Large intestine (tissue), 3 donors: ENCODE data around the gene ANKS1B. TPM values are rescaled to one million over a fixed set of nuclear protein-coding genes. Genes with fewer than 3 reads are reported as not detected.
A peak's percentile ranks its signal among the peaks of the same experiment; 100 is the strongest.

Experiments
- DNase-seq, 2 donors: peaks; one replicate each; pipeline versions ENCODE4 v3.0.0 to v3.0.0-alpha.2; 2013
- H3K27ac ChIP-seq: one replicate; pipeline ENCODE4 v1.5.1; 2013; ENCODE audit warnings: low read length
- H3K27me3 ChIP-seq: 2 replicates; pipeline ENCODE4 v1.6.1; 2013; ENCODE audit warnings: low read length; ENCODE audit not compliant: control insufficient read depth, insufficient read depth
- H3K36me3 ChIP-seq: 2 replicates; pipeline ENCODE4 v1.6.1; 2013; ENCODE audit warnings: low read length; ENCODE audit not compliant: control insufficient read depth, insufficient read depth
- H3K4me1 ChIP-seq: one replicate; pipeline ENCODE4 v1.6.1; 2013; ENCODE audit warnings: low read length; ENCODE audit not compliant: control insufficient read depth, insufficient read depth
- H3K4me3 ChIP-seq: one replicate; pipeline ENCODE4 v1.5.1; 2013; ENCODE audit warnings: low read length
- H3K9me3 ChIP-seq: one replicate; pipeline ENCODE4 v1.6.1; 2013; ENCODE audit warnings: mild to moderate bottlenecking, low read depth, low read length, moderate library complexity; ENCODE audit not compliant: control insufficient read depth
- WGBS: methylation state at CpG from one replicate; pipeline ENCODE4 v1.1.5; 2013; ENCODE audit warnings: low lambda C conversion rate; ENCODE audit not compliant: insufficient coverage; 5-methylcytosine and 5-hydroxymethylcytosine counted together
- polyA plus RNA-seq: library from polyadenylated mRNA; unstranded; fragments of 120-200 nt; gene quantifications from one replicate; pipeline ENCODE4 v1.2.1, GENCODE V29; 2013

The ANKS1B gene
- polyA plus RNA-seq, 1 donor, result 2.4 TPM

DNA sequence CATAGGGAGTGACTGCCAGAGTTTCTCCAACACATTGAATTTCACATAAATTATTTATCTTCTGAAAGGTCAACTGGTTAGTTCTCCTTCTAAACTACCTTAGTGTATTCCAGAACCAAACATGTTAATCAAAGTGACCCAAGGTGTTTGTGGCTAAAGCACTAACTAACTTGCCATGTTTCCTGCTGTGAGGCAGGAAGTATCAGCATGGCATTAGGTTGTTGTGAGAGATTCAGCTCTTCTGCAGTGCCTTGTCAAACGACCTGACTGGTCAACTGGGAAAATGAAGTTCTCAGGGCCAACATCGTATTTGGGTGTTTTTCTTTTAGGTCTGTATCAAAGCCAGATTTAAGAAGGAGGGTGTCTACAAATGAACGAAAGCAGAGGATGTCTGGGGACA lies 891.6 kb downstream of the ANKS1B start:
- Histone ChIP-seq H3K36me3 (no peaks in the 10 kb centered on the region), H3K27ac (no peak overlapping the region), H3K9me3 (no peaks in the 10 kb centered on the region), H3K4me1 (no peaks in the 10 kb centered on the region), H3K27me3 (no peaks in the 10 kb centered on the region), H3K4me3 (no peak overlapping the region)
- WGBS, result 0% methylated on average over 1 of the region's 3 CpGs
- DNase-seq, result no peak

DNA sequence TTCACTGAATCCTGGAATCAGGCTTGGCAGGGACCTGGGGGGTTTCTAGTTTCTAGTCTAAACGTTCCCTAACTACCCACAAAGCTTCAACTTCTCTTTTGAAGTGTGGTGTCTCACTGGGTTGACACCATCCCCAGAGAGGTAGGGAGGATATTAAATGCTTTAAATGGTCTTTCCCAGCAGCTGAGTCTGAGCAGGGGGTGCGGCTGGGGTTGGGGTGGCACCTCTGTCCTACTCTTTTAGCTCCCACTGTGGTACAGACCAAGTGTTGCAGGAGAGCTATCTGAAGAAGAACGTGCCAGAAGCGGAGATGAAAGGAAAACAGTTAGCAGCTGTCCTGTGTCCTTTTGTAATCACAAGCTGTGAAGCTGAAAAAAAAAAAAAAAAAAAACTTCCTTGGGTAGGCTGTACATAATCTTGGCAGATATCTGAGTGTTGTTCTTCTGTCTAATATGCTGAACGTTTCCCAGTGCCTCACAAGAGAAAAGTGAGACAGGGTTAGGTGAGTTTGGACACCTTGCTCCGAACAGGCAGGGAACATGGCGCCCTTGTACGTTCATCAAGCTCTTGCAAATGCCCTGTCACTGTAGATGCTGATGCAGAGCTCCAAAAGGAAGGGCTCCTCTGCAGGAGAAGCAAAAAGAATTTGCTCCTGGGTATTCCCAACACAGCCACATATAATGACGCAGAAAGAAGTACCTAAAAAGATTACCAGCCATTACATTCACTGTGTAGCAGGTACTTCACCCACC lies 892.5 kb downstream of the ANKS1B start:
- Histone ChIP-seq H3K4me3 (no peak overlapping the region), H3K4me1 (no peaks in the 10 kb centered on the region), H3K36me3 (no peaks in the 10 kb centered on the region), H3K27ac (no peak overlapping the region), H3K9me3 (no peaks in the 10 kb centered on the region), H3K27me3 (no peaks in the 10 kb centered on the region)
- WGBS, result 100% methylated on average over 1 of the region's 9 CpGs
- no peak for DNase-seq

DNA sequence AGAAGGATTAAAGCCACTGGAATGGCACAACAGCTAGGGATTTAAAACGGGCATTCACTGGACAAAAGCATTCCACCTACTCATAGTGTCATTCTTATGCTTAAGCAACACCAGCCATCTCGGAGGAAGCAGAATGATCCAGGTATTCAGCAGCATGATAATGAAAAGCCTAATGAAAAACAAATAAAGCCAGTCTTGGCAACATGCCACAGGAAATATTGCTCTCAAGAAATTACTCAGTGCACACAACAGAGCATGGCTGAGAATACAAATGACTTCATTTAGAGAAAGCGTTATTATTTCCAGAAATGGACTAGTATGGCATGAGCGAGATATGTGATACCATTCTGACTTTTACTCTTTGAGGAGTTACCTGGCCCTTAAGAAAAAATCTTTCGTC lies 897.5 kb downstream of the ANKS1B start:
- no CpG with 5 or more reads among the region's 5 CpGs for WGBS
- Histone ChIP-seq H3K27ac (no peak overlapping the region), H3K36me3 (no peaks in the 10 kb centered on the region), H3K9me3 (no peaks in the 10 kb centered on the region), H3K4me3 (no peak overlapping the region), H3K4me1 (no peaks in the 10 kb centered on the region), H3K27me3 (no peaks in the 10 kb centered on the region)
- DNase-seq, result no peak

- H3K9me3 ChIP-seq, result no peaks in the 10 kb centered on the region
- H3K4me3 ChIP-seq, result no peak overlapping the region
- no peaks in the 10 kb centered on the region for H3K36me3 ChIP-seq
- no CpG with 5 or more reads among the region's 15 CpGs for WGBS
- H3K4me1 ChIP-seq, result no peaks in the 10 kb centered on the region
- H3K27me3 ChIP-seq, result no peaks in the 10 kb centered on the region
- no peak overlapping the region for H3K27ac ChIP-seq
- no peak for DNase-seq
These were observed 904.9 kb downstream of the ANKS1B start for GRCh38 chr12:99079811-99080210.

DNA sequence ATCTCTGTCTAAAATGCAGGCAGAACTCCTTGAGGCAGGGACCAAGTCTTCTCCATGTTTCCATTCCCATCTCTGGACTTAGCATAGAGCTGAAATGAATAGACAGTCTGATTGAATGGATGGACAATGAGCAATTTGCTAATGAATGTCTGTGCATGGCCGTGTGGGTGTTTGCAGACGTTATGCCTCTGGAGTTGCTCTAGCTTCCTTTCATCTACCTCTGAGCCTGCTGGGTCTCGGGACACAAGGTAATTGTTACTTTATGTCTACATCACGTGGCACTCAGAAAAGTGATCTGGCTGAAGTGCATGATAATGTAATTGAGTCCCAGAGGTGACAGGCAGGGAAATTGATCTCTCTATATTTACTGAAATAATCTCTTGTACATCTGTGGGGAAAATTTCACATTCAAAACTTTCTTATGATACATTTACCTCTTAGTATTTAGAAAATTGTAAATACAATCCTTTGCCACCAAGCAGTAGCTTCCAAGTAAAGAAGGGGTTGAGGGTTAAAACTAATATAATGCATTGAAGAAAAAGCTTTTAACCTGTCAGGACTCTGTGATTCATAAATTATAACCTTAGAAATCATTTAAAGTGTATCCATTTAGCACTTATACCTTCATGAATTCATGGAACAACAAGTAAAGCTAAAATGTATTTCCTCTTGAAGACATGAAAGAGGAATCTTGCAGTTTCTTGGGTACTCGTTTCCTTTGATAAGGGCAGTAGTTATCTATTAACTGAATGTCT lies 915.6 kb downstream of the ANKS1B start:
- DNase-seq, result no peak
- WGBS, result no CpG with 5 or more reads among the region's 5 CpGs
- no peak overlapping the region for H3K27ac ChIP-seq

DNA sequence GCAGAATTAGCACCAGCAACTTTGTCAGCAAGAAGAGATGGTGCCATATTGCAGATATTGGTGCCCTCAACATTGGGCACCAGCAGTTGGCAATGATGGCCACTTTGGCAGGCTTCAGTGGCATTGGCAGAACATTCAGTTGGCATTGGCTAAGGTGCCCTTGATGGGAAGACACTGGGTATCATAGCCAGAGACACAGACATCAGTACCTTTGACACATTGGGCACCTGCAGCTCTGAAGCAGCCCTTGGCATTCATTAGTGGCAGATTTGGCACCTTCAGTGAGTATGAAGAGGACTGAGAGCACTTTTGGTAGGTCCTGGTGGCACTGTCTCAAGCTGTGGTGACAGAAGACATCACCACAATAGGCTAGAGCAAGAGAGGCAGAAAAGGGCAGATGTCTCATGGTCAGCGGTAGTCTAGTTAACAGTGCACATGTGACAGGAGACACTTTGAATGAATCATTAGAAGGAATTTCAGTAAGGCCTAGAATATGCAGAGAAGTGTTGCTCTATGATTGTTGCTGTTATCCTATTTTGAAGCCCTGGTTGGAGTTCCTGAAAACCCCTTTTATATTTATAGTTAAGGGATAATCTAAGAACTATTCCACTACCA lies 917.5 kb downstream of the ANKS1B start:
- H3K4me3 ChIP-seq, result no peak overlapping the region
- H3K27ac ChIP-seq, result no peak overlapping the region
- no peaks in the 10 kb centered on the region for H3K4me1 ChIP-seq
- no peaks in the 10 kb centered on the region for H3K9me3 ChIP-seq
- WGBS, result no CpG with 5 or more reads among the region's 1 CpG
- H3K36me3 ChIP-seq, result no peaks in the 10 kb centered on the region
- no peaks in the 10 kb centered on the region for H3K27me3 ChIP-seq
- no peak for DNase-seq

More for the DNA sequence above, 915.6 kb downstream of the ANKS1B start:
- Histone ChIP-seq H3K4me3 (no peak overlapping the region), H3K9me3 (no peaks in the 10 kb centered on the region), H3K36me3 (no peaks in the 10 kb centered on the region), H3K27me3 (no peaks in the 10 kb centered on the region), H3K4me1 (no peaks in the 10 kb centered on the region)

- Histone ChIP-seq H3K4me3 (no peak overlapping the region), H3K27me3 (no peaks in the 10 kb centered on the region), H3K27ac (no peak overlapping the region), H3K9me3 (no peaks in the 10 kb centered on the region), H3K36me3 (no peaks in the 10 kb centered on the region), H3K4me1 (no peaks in the 10 kb centered on the region)
- no peak for DNase-seq
- 100% methylated on average over 1 of the region's 3 CpGs for WGBS
These were observed 918.0 kb downstream of the ANKS1B start for GRCh38 chr12:99066726-99067125.

DNA sequence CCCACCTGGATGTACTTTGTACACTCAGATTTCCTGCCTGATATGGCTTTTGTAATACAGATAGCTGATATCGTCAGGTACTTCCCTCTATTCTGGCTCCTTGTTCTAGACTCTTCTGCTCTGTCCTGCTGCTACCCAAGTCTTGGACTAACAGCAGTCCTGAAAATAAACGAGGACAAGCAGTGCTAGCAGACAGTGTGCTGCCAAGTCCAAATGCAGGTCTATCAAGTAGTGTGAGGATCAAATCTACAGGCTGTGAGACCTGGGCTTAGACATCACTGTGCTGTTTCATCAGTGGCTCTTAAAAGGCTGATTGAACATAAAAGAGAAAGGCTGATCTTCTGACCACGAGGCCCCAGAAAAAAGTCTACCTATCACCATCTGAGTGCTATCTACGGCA lies 921.6 kb downstream of the ANKS1B start:
- Histone ChIP-seq H3K4me3 (no peak overlapping the region), H3K9me3 (no peaks in the 10 kb centered on the region), H3K27ac (no peak overlapping the region), H3K27me3 (no peaks in the 10 kb centered on the region), H3K4me1 (no peaks in the 10 kb centered on the region), H3K36me3 (no peaks in the 10 kb centered on the region)
- DNase-seq, result no peak
- WGBS, result no CpG with 5 or more reads among the region's 4 CpGs

DNA sequence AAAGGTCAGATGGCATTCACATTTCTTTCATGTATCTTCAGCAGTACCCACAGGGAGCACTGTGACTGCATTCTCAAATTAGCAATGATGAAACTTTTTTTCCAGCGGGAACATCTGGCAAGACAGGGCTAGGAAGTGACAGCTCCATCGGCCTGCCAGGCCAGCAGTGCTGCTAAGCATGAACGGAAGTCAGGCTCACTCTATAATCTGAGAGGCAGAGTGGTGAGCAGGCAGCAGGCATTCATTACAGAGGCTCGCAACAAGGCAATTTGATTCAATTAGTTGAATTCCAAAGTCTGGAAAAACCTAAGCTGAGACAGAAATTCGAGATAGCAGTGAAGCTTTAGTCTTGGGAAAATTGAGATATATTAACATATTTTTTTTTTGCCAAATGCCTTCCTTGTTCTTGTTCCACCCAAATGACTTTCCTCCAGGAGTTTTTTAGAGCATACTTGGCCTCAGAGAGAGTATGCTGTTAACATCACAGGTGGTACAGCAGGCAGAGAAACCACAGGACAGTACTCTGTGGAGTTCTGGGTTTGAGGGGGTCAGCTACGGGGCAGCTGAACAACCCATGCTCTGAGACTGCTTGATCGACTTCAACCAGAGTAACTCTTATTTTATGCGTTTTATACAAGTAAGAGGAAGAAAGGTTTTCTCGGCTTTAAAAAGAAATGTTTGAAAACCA lies 924.8 kb downstream of the ANKS1B start:
- no peak overlapping the region for H3K4me3 ChIP-seq
- WGBS, result 84% methylated on average over 3 of the region's 9 CpGs
- DNase-seq, result peak; percentile 6 to 15
- no peaks in the 10 kb centered on the region for H3K36me3 ChIP-seq
- H3K4me1 ChIP-seq, result no peaks in the 10 kb centered on the region
- no peaks in the 10 kb centered on the region for H3K9me3 ChIP-seq
- H3K27ac ChIP-seq, result no peak overlapping the region
- H3K27me3 ChIP-seq, result no peaks in the 10 kb centered on the region

DNA sequence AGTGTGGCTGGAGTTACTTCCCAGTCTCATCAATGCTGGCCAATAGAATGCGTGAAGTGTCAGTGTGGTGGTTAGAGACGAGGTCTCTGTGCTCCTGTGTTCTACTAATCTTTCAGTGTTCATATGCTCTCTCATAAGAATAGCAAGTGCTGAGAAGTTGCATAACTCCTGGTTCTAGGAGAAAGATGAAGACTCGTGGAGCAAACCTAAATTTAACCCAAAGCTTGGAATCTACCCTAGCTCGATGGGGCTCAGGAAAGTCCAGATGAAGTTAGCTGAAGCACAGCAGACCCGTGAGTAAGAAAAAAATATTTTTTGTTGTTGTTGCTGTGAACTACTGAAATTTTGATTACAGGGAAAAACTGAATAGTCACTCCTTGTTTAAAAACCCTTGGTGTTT lies 927.1 kb downstream of the ANKS1B start:
- DNase-seq, result no peak
- H3K27me3 ChIP-seq, result no peaks in the 10 kb centered on the region
- H3K9me3 ChIP-seq, result no peaks in the 10 kb centered on the region
- H3K4me1 ChIP-seq, result no peaks in the 10 kb centered on the region
- H3K36me3 ChIP-seq, result no peaks in the 10 kb centered on the region
- H3K4me3 ChIP-seq, result no peak overlapping the region
- no peak overlapping the region for H3K27ac ChIP-seq
- WGBS, result no CpG with 5 or more reads among the region's 5 CpGs
